Mesenchymal stem cell (in vitro differentiated cells and primary cell): ENCODE results near the gene TEAD1.

Experiments used
- DNase-seq: peaks from one replicate; pipeline ENCODE4 v3.0.0-alpha.2; 2013
- H2AFZ ChIP-seq: one replicate; pipeline ENCODE4 v1.6.1; 2013; ENCODE audit warnings: low read depth, mild to moderate bottlenecking, control low read depth, inconsistent platforms, low read length, moderate library complexity
- H2AK5ac ChIP-seq: 2 replicates; pipeline ENCODE4 v1.6.1; 2013; ENCODE audit warnings: low read length, moderate library complexity, mild to moderate bottlenecking, inconsistent platforms; ENCODE audit not compliant: severe bottlenecking
- H2BK120ac ChIP-seq: one replicate; pipeline ENCODE4 v1.6.1; 2013; ENCODE audit warnings: low read depth, mild to moderate bottlenecking, inconsistent platforms, low read length, moderate library complexity
- H2BK12ac ChIP-seq, 2 experiments: one replicate each; pipeline ENCODE4 v1.6.1; 2013; ENCODE audit warnings: inconsistent platforms in 2 of 2, low read length in 2 of 2, mild to moderate bottlenecking in 2 of 2, moderate library complexity in 2 of 2, control low read depth in 1 of 2
- H2BK15ac ChIP-seq: one replicate; pipeline ENCODE4 v1.6.1; 2013; ENCODE audit warnings: mild to moderate bottlenecking, low read depth, inconsistent platforms; ENCODE audit not compliant: poor library complexity, severe bottlenecking
- H2BK5ac ChIP-seq: 2 replicates; pipeline ENCODE4 v1.6.1; 2013; ENCODE audit warnings: low read depth, mild to moderate bottlenecking, low read length, control low read depth, inconsistent platforms; ENCODE audit not compliant: poor library complexity, severe bottlenecking
- H3K14ac ChIP-seq, 2 experiments: one replicate each; pipeline ENCODE4 v1.6.1; 2013; ENCODE audit warnings: inconsistent platforms in 2 of 2, low read length in 2 of 2, control low read depth in 1 of 2, mild to moderate bottlenecking in 1 of 2, moderate library complexity in 1 of 2
- H3K18ac ChIP-seq, 2 experiments: one replicate each; pipeline ENCODE4 v1.6.1; 2013; ENCODE audit warnings: inconsistent platforms in 2 of 2, low read length in 2 of 2, control low read depth in 1 of 2, low read depth in 1 of 2, mild to moderate bottlenecking in 1 of 2
- H3K23ac ChIP-seq, 2 experiments: one replicate each; pipeline ENCODE4 v1.6.1; 2013; ENCODE audit warnings: inconsistent platforms in 2 of 2, low read length in 2 of 2, mild to moderate bottlenecking in 2 of 2, moderate library complexity in 2 of 2, control low read depth in 1 of 2
- H3K27ac ChIP-seq: 2 replicates; pipeline ENCODE4 v1.5.1; 2013; ENCODE audit warnings: mild to moderate bottlenecking, moderate library complexity, low read length, control low read depth, inconsistent platforms; ENCODE audit not compliant: poor library complexity, severe bottlenecking
- H3K27me3 ChIP-seq, 2 experiments: 2 replicates each; pipeline versions ENCODE4 v1.6.1 to v1.7.0; 2013; ENCODE audit warnings: low read length in 2 of 2, mild to moderate bottlenecking in 2 of 2, moderate library complexity in 2 of 2, control low read depth in 1 of 2, inconsistent platforms in 1 of 2; ENCODE audit not compliant: control insufficient read depth in 1 of 2, insufficient read depth in 1 of 2
- H3K36me3 ChIP-seq, 2 experiments: 2 replicates each; pipeline versions ENCODE4 v1.6.1 to v1.7.0; 2013; ENCODE audit warnings: low read length in 2 of 2, control low read depth in 1 of 2, inconsistent platforms in 1 of 2, low read depth in 1 of 2, mild to moderate bottlenecking in 1 of 2; ENCODE audit not compliant: insufficient read depth in 2 of 2, control insufficient read depth in 1 of 2
- H3K4ac ChIP-seq, 2 experiments: one replicate each; pipeline ENCODE4 v1.6.1; 2013; ENCODE audit warnings: inconsistent platforms in 2 of 2, low read length in 2 of 2, mild to moderate bottlenecking in 2 of 2, moderate library complexity in 2 of 2, control low read depth in 1 of 2, low read depth in 1 of 2
- H3K4me1 ChIP-seq: 2 replicates; pipeline ENCODE4 v1.6.1; 2013; ENCODE audit warnings: low read depth, low read length, control low read depth; ENCODE audit not compliant: control insufficient read depth, insufficient read depth
- H3K4me2 ChIP-seq: 2 replicates; pipeline ENCODE4 v1.6.1; 2013; ENCODE audit warnings: low read length, mild to moderate bottlenecking, inconsistent platforms; ENCODE audit not compliant: poor library complexity, severe bottlenecking
- H3K4me3 ChIP-seq, 2 experiments: 2 replicates each; pipeline versions ENCODE4 v1.5.1 to v1.7.0; 2013; ENCODE audit warnings: low read length in 2 of 2, mild to moderate bottlenecking in 2 of 2, control low read depth in 1 of 2, low read depth in 1 of 2; ENCODE audit not compliant: insufficient read depth in 1 of 2
- H3K79me1 ChIP-seq: replicated peaks from 2 replicates; pipeline ENCODE4 v1.6.1; 2013; ENCODE audit warnings: mild to moderate bottlenecking, control low read depth, low read length, inconsistent platforms; ENCODE audit not compliant: poor library complexity, severe bottlenecking
- H3K9ac ChIP-seq: 2 replicates; pipeline ENCODE4 v1.7.0; 2013; ENCODE audit warnings: mild to moderate bottlenecking, low read length, moderate library complexity
- H3K9me3 ChIP-seq: 2 replicates; pipeline ENCODE4 v1.7.0; 2013; ENCODE audit warnings: mild to moderate bottlenecking, low read length; ENCODE audit not compliant: control insufficient read depth
- H4K8ac ChIP-seq: one replicate; pipeline ENCODE4 v1.6.1; 2013; ENCODE audit warnings: inconsistent platforms, mild to moderate bottlenecking, low read length, moderate library complexity
- H4K91ac ChIP-seq: one replicate; pipeline ENCODE4 v1.6.1; 2013; ENCODE audit warnings: mild to moderate bottlenecking, low read length, inconsistent platforms
- WGBS: methylation state at CpG from one replicate; pipeline ENCODE4 v1.1.7; 2013; ENCODE audit warnings: mixed read lengths; 5-methylcytosine and 5-hydroxymethylcytosine counted together

Gene TEAD1

DNA sequence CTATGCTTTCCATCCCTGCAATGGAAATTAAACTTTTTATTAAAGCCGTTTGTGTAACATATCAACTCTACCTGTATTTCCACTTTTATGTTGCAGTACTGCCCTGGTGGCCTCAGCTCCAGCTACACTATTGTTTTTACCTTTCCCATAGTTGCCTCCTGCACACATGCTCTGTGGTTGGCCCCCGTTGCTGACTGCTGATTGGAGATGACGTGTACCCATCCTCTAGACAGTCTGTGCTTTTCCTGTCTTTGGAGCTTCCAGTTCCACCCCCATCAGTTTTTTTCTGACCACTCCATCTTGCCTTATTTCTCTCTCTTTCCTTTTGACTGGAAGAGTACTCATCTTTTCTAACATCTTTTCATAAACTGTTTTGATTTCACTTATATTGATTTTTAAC, 123.8 kb downstream of the TEAD1 start:
- no peak overlapping the region for H3K4ac ChIP-seq
- H3K9me3 ChIP-seq = no peaks in the 10 kb centered on the region
- H3K27ac ChIP-seq = no peak overlapping the region
- no peak overlapping the region for H3K14ac ChIP-seq
- no peak overlapping the region for H2BK15ac ChIP-seq
- peaks cover 15% of the 10 kb centered on the region for H3K4me1 ChIP-seq
- H2AFZ ChIP-seq = no peak overlapping the region
- no peak overlapping the region for H4K8ac ChIP-seq
- no peak overlapping the region for H3K4me2 ChIP-seq
- peaks cover 11% of the 10 kb centered on the region for H3K79me1 ChIP-seq
- H3K9ac ChIP-seq = no peak overlapping the region
- H2AK5ac ChIP-seq = no peak overlapping the region
- peaks cover 4 to 29% of the 10 kb centered on the region in 2 experiments for H3K36me3 ChIP-seq
- no peak overlapping the region for H3K23ac ChIP-seq
- no peak overlapping the region for H2BK120ac ChIP-seq
- peak overlapping the region in 1 of 2 experiments; percentile 69 for H2BK12ac ChIP-seq
- DNase-seq = no peak
- no peak overlapping the region for H2BK5ac ChIP-seq
- no peak overlapping the region for H4K91ac ChIP-seq
- WGBS = 88% methylated on average over 3 of the region's 3 CpGs
- no peaks in the 10 kb centered on the region for H3K27me3 ChIP-seq
- peak overlapping the region in 1 of 2 experiments; percentile 24 for H3K18ac ChIP-seq
- H3K4me3 ChIP-seq = no peak overlapping the region

DNA sequence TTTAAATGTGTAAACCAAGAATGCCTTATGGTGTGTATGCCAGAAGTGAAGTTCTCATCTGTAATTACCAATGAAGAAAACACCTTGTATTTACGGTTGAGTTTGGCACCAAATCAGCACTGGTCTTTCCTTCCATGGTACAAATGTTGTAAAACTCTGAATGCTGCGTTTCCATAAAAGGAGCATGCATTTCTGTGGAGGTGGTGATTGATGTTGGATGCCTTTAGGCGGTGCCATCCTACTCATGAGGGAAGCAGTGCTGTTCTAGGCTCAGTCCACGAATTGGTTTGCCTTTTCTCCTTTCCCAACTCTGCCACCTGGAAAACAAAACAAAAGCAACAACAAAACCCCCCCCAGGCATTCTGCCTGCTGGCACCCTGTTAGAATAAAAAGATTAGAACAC, 124.4 kb downstream of the TEAD1 start:
- Histone ChIP-seq H2BK12ac (peak overlapping the region in 1 of 2 experiments; percentile 43), H3K9ac (no peak overlapping the region), H3K27ac (peak overlapping the region; percentile 17), H3K79me1 (peaks cover 10% of the 10 kb centered on the region), H3K23ac (no peak overlapping the region), H3K4me3 (no peak overlapping the region), H3K14ac (no peak overlapping the region), H2BK5ac (no peak overlapping the region), H4K91ac (no peak overlapping the region), H2BK120ac (no peak overlapping the region), H3K9me3 (no peaks in the 10 kb centered on the region), H3K18ac (no peak overlapping the region), H2AK5ac (peak overlapping the region; percentile 29), H2BK15ac (no peak overlapping the region), H4K8ac (no peak overlapping the region), H3K4me1 (peaks cover 18% of the 10 kb centered on the region), H3K36me3 (peaks cover 4 to 28% of the 10 kb centered on the region in 2 experiments), H3K27me3 (no peaks in the 10 kb centered on the region), H3K4ac (no peak overlapping the region), H3K4me2 (no peak overlapping the region), H2AFZ (no peak overlapping the region)
- DNase-seq = no peak
- WGBS = 79% methylated on average over 2 of the region's 4 CpGs

- no peak overlapping the region for H3K4me2 ChIP-seq
- no peak for DNase-seq
- no peak overlapping the region for H3K23ac ChIP-seq
- H2AK5ac ChIP-seq = no peak overlapping the region
- no peak overlapping the region for H2BK12ac ChIP-seq
- no peak overlapping the region for H3K4ac ChIP-seq
- H3K27me3 ChIP-seq = no peaks in the 10 kb centered on the region
- no peak overlapping the region for H3K27ac ChIP-seq
- H3K79me1 ChIP-seq = peaks cover 9% of the 10 kb centered on the region
- H3K9ac ChIP-seq = no peak overlapping the region
- H2BK15ac ChIP-seq = no peak overlapping the region
- no peak overlapping the region for H4K8ac ChIP-seq
- H3K36me3 ChIP-seq = peaks cover 4 to 22% of the 10 kb centered on the region in 2 experiments
- H3K4me3 ChIP-seq = no peak overlapping the region
- H3K9me3 ChIP-seq = no peaks in the 10 kb centered on the region
- H3K18ac ChIP-seq = no peak overlapping the region
- no peak overlapping the region for H4K91ac ChIP-seq
- H3K14ac ChIP-seq = no peak overlapping the region
- H2BK5ac ChIP-seq = peak overlapping the region; percentile 48
- WGBS = 92% methylated on average over 2 of the region's 4 CpGs
- no peak overlapping the region for H2AFZ ChIP-seq
- H3K4me1 ChIP-seq = peaks cover 20% of the 10 kb centered on the region
- H2BK120ac ChIP-seq = no peak overlapping the region
Observed at GRCh38 chr11:12799334-12799835, 125.2 kb downstream of the TEAD1 start.

GRCh38 chr11:12800032-12800671, 125.9 kb downstream of the TEAD1 start:
- peak overlapping the region; percentile 8 for H3K4me2 ChIP-seq
- no peaks in the 10 kb centered on the region for H3K27me3 ChIP-seq
- no peak overlapping the region for H3K9ac ChIP-seq
- H2BK15ac ChIP-seq = no peak overlapping the region
- H3K9me3 ChIP-seq = no peaks in the 10 kb centered on the region
- peak; percentile 88 for DNase-seq
- no peak overlapping the region for H3K14ac ChIP-seq
- no peak overlapping the region for H3K4me3 ChIP-seq
- peak overlapping the region; percentile 65 for H3K27ac ChIP-seq
- H2AFZ ChIP-seq = no peak overlapping the region
- no peak overlapping the region for H4K91ac ChIP-seq
- peak overlapping the region in 1 of 2 experiments; percentile 16 for H3K18ac ChIP-seq
- H2BK12ac ChIP-seq = peak overlapping the region in 1 of 2 experiments; percentile 84
- no peak overlapping the region for H3K23ac ChIP-seq
- peaks cover 0 to 15% of the 10 kb centered on the region in 2 experiments for H3K36me3 ChIP-seq
- H3K4me1 ChIP-seq = peaks cover 20% of the 10 kb centered on the region
- no peak overlapping the region for H2BK5ac ChIP-seq
- no peak overlapping the region for H4K8ac ChIP-seq
- peak overlapping the region; percentile 7 for H2AK5ac ChIP-seq
- H2BK120ac ChIP-seq = no peak overlapping the region
- H3K4ac ChIP-seq = no peak overlapping the region
- WGBS = 16% methylated on average over 8 of the region's 8 CpGs
- peaks cover 9% of the 10 kb centered on the region for H3K79me1 ChIP-seq
